ENCODE measurements around the gene GFOD2.
A peak's percentile ranks its signal among the peaks of the same experiment; 100 is the strongest.

Gene GFOD2

GRCh38 chr16:67676939-67677338 lies 42.2 kb downstream of the GFOD2 start:
- Histone ChIP-seq H3K27me3 (ENCODE audit: low read depth, low read length) (no peaks in the 10 kb centered on the region), H3K27ac (ENCODE audit: low read length) (no peak overlapping the region), H3K36me3 (ENCODE audit: control insufficient read depth in 1 of 2, insufficient read depth in 2 of 2, low read length in 2 of 2) (no peaks in the 10 kb centered on the region), H3K4me3 (ENCODE audit: low read depth in 1 of 2, low read length in 2 of 2) (no peak overlapping the region), H3K9me3 (ENCODE audit: control insufficient read depth in 1 of 2, low read length in 2 of 2) (no peaks in the 10 kb centered on the region), H3K4me1 (ENCODE audit: control insufficient read depth in 1 of 2, insufficient read depth in 2 of 2, low read length in 2 of 2) (peaks cover 9 to 16% of the 10 kb centered on the region in 2 donors)

GRCh38 chr16:67676516-67676915 lies 42.6 kb downstream of the GFOD2 start:
- Histone ChIP-seq H3K4me3 (ENCODE audit: low read depth in 1 of 2, low read length in 2 of 2) (no peak overlapping the region), H3K4me1 (ENCODE audit: control insufficient read depth in 1 of 2, insufficient read depth in 2 of 2, low read length in 2 of 2) (peaks cover 9 to 16% of the 10 kb centered on the region in 2 donors), H3K9me3 (ENCODE audit: control insufficient read depth in 1 of 2, low read length in 2 of 2) (no peaks in the 10 kb centered on the region), H3K27me3 (ENCODE audit: low read depth, low read length) (no peaks in the 10 kb centered on the region), H3K36me3 (ENCODE audit: control insufficient read depth in 1 of 2, insufficient read depth in 2 of 2, low read length in 2 of 2) (no peaks in the 10 kb centered on the region), H3K27ac (ENCODE audit: low read length) (no peak overlapping the region)

GRCh38 chr16:67675999-67676398 lies 43.1 kb downstream of the GFOD2 start:
- no peak overlapping the region for H3K4me3 ChIP-seq (ENCODE audit: low read depth in 1 of 2, low read length in 2 of 2)
- H3K9me3 ChIP-seq (ENCODE audit: control insufficient read depth in 1 of 2, low read length in 2 of 2): no peaks in the 10 kb centered on the region
- no peaks in the 10 kb centered on the region for H3K36me3 ChIP-seq (ENCODE audit: control insufficient read depth in 1 of 2, insufficient read depth in 2 of 2, low read length in 2 of 2)
- H3K27ac ChIP-seq (ENCODE audit: low read length): no peak overlapping the region
- H3K27me3 ChIP-seq (ENCODE audit: low read depth, low read length): no peaks in the 10 kb centered on the region
- peaks cover 9 to 16% of the 10 kb centered on the region in 2 donors for H3K4me1 ChIP-seq (ENCODE audit: control insufficient read depth in 1 of 2, insufficient read depth in 2 of 2, low read length in 2 of 2)

- H3K27ac ChIP-seq (ENCODE audit: low read length): no peak overlapping the region
Observed at GRCh38 chr16:67675579-67675935, 43.6 kb downstream of the GFOD2 start.

GRCh38 chr16:67674851-67675578 lies 44.1 kb downstream of the GFOD2 start:
- H3K4me1 ChIP-seq (ENCODE audit: control insufficient read depth in 1 of 2, insufficient read depth in 2 of 2, low read length in 2 of 2): peaks cover 9 to 16% of the 10 kb centered on the region in 2 donors
- no peaks in the 10 kb centered on the region for H3K27me3 ChIP-seq (ENCODE audit: low read depth, low read length)
- no peak overlapping the region for H3K27ac ChIP-seq (ENCODE audit: low read length)
- no peaks in the 10 kb centered on the region for H3K9me3 ChIP-seq (ENCODE audit: control insufficient read depth in 1 of 2, low read length in 2 of 2)
- H3K36me3 ChIP-seq (ENCODE audit: control insufficient read depth in 1 of 2, insufficient read depth in 2 of 2, low read length in 2 of 2): no peaks in the 10 kb centered on the region
- H3K4me3 ChIP-seq (ENCODE audit: low read depth in 1 of 2, low read length in 2 of 2): no peak overlapping the region

More at GRCh38 chr16:67675579-67675935, 43.6 kb downstream of the GFOD2 start:
- Histone ChIP-seq H3K9me3 (ENCODE audit: control insufficient read depth in 1 of 2, low read length in 2 of 2) (no peaks in the 10 kb centered on the region), H3K36me3 (ENCODE audit: control insufficient read depth in 1 of 2, insufficient read depth in 2 of 2, low read length in 2 of 2) (no peaks in the 10 kb centered on the region), H3K4me3 (ENCODE audit: low read depth in 1 of 2, low read length in 2 of 2) (no peak overlapping the region), H3K4me1 (ENCODE audit: control insufficient read depth in 1 of 2, insufficient read depth in 2 of 2, low read length in 2 of 2) (peaks cover 9 to 16% of the 10 kb centered on the region in 2 donors), H3K27me3 (ENCODE audit: low read depth, low read length) (no peaks in the 10 kb centered on the region)

GRCh38 chr16:67673712-67674580 lies 45.2 kb downstream of the GFOD2 start:
- Histone ChIP-seq H3K27ac (ENCODE audit: low read length) (peak overlapping the region; percentile 75), H3K27me3 (ENCODE audit: low read depth, low read length) (no peaks in the 10 kb centered on the region)

GRCh38 chr16:67672739-67673662 lies 46.1 kb downstream of the GFOD2 start:
- no peak overlapping the region for H3K4me3 ChIP-seq (ENCODE audit: low read depth in 1 of 2, low read length in 2 of 2)
- no peaks in the 10 kb centered on the region for H3K27me3 ChIP-seq (ENCODE audit: low read depth, low read length)

More at GRCh38 chr16:67673712-67674580, 45.2 kb downstream of the GFOD2 start:
- Histone ChIP-seq H3K4me3 (ENCODE audit: low read depth in 1 of 2, low read length in 2 of 2) (no peak overlapping the region), H3K4me1 (ENCODE audit: control insufficient read depth in 1 of 2, insufficient read depth in 2 of 2, low read length in 2 of 2) (peaks cover 9 to 16% of the 10 kb centered on the region in 2 donors), H3K36me3 (ENCODE audit: control insufficient read depth in 1 of 2, insufficient read depth in 2 of 2, low read length in 2 of 2) (no peaks in the 10 kb centered on the region), H3K9me3 (ENCODE audit: control insufficient read depth in 1 of 2, low read length in 2 of 2) (no peaks in the 10 kb centered on the region)

GRCh38 chr16:67672306-67672705 lies 46.8 kb downstream of the GFOD2 start:
- Histone ChIP-seq H3K27ac (ENCODE audit: low read length) (no peak overlapping the region), H3K36me3 (ENCODE audit: control insufficient read depth in 1 of 2, insufficient read depth in 2 of 2, low read length in 2 of 2) (no peaks in the 10 kb centered on the region), H3K4me1 (ENCODE audit: control insufficient read depth in 1 of 2, insufficient read depth in 2 of 2, low read length in 2 of 2) (peaks cover 16 to 22% of the 10 kb centered on the region in 2 donors), H3K27me3 (ENCODE audit: low read depth, low read length) (no peaks in the 10 kb centered on the region), H3K9me3 (ENCODE audit: control insufficient read depth in 1 of 2, low read length in 2 of 2) (no peaks in the 10 kb centered on the region), H3K4me3 (ENCODE audit: low read depth in 1 of 2, low read length in 2 of 2) (no peak overlapping the region)

More at GRCh38 chr16:67672739-67673662, 46.1 kb downstream of the GFOD2 start:
- no peaks in the 10 kb centered on the region for H3K36me3 ChIP-seq (ENCODE audit: control insufficient read depth in 1 of 2, insufficient read depth in 2 of 2, low read length in 2 of 2)
- H3K9me3 ChIP-seq (ENCODE audit: control insufficient read depth in 1 of 2, low read length in 2 of 2): no peaks in the 10 kb centered on the region
- H3K4me1 ChIP-seq (ENCODE audit: control insufficient read depth in 1 of 2, insufficient read depth in 2 of 2, low read length in 2 of 2): peaks cover 9 to 15% of the 10 kb centered on the region in 2 donors
- peak overlapping the region; percentile 75 for H3K27ac ChIP-seq (ENCODE audit: low read length)

GRCh38 chr16:67669499-67670101 lies 49.5 kb downstream of the GFOD2 start:
- no peaks in the 10 kb centered on the region for H3K9me3 ChIP-seq (ENCODE audit: control insufficient read depth in 1 of 2, low read length in 2 of 2)
- H3K27ac ChIP-seq (ENCODE audit: low read length): no peak overlapping the region
- H3K4me1 ChIP-seq (ENCODE audit: control insufficient read depth in 1 of 2, insufficient read depth in 2 of 2, low read length in 2 of 2): peaks cover 18 to 36% of the 10 kb centered on the region in 2 donors
- no peaks in the 10 kb centered on the region for H3K27me3 ChIP-seq (ENCODE audit: low read depth, low read length)
- H3K4me3 ChIP-seq (ENCODE audit: low read depth in 1 of 2, low read length in 2 of 2): no peak overlapping the region
- peaks cover 0 to 4% of the 10 kb centered on the region in 2 donors for H3K36me3 ChIP-seq (ENCODE audit: control insufficient read depth in 1 of 2, insufficient read depth in 2 of 2, low read length in 2 of 2)

GRCh38 chr16:67668495-67669157 lies 50.5 kb downstream of the GFOD2 start:
- Histone ChIP-seq H3K4me3 (ENCODE audit: low read depth in 1 of 2, low read length in 2 of 2) (no peak overlapping the region), H3K9me3 (ENCODE audit: control insufficient read depth in 1 of 2, low read length in 2 of 2) (no peaks in the 10 kb centered on the region), H3K27ac (ENCODE audit: low read length) (no peak overlapping the region), H3K27me3 (ENCODE audit: low read depth, low read length) (no peaks in the 10 kb centered on the region), H3K4me1 (ENCODE audit: control insufficient read depth in 1 of 2, insufficient read depth in 2 of 2, low read length in 2 of 2) (peaks cover 14 to 36% of the 10 kb centered on the region in 2 donors), H3K36me3 (ENCODE audit: control insufficient read depth in 1 of 2, insufficient read depth in 2 of 2, low read length in 2 of 2) (peaks cover 0 to 6% of the 10 kb centered on the region in 2 donors)

Data from muscle layer of duodenum (tissue), 2 donors.